ENCODE results near the gene GPN2. TPM values are rescaled to one million over a fixed set of nuclear protein-coding genes. Genes with fewer than 3 reads are reported as not detected.
"Not testable (repeated sequence)": the region's sequence is repeated elsewhere in the genome, so short reads cannot be mapped to it uniquely, and the experiment has no call there.

The GPN2 gene
- polyA plus RNA-seq, 1 donor (not counting 4 experiments of a cell fraction or from before 2014, with no cell fraction given) = 31.9 TPM

DNA sequence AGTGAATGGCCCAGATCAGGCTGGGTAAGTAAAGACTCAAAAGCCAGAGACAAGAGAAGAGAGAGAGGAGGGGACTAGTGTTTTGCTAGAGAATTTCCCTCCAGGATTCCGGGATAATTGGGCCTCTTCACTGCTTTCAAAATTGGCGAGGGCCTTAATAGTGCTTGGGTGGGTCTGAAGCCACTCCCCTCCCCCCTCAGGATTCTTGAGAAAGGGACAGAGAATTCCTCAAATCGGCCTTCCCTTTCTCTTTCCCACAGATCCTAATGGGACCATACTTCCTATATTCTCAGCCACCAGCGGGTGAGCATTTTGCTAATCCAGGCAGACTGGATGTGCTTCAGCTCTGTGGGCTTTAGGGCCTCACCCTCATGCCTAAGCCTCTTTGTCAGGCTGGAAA is 15.2 kb downstream of the GPN2 start:
- H3K27ac ChIP-seq (ENCODE audit: control insufficient read depth, insufficient read depth, low read length) = peak overlapping the region; percentile 27
- H3K4me2 ChIP-seq (ENCODE audit: control insufficient read depth, extremely low read depth, insufficient read depth, low read depth, low read length) = no peak overlapping the region

GRCh38 chr1:26873097-26873496 is 17.0 kb downstream of the GPN2 start:
- H4K20me1 ChIP-seq (ENCODE audit: control insufficient read depth, extremely low read depth, insufficient read depth, low read length); H3K79me2 ChIP-seq (ENCODE audit: control insufficient read depth, insufficient read depth, low read length); H3K9me1 ChIP-seq (ENCODE audit: control insufficient read depth, extremely low read depth, insufficient read depth, low read length); H3K4me3 ChIP-seq (ENCODE audit: control insufficient read depth in 2 of 3, extremely low read depth in 1 of 3, insufficient read depth in 2 of 3, low read depth in 1 of 3, low read length in 3 of 3); H3K9ac ChIP-seq (ENCODE audit: control insufficient read depth, extremely low read depth, insufficient read depth, low read length); dilution Hi-C loops (cut with MboI; ENCODE audit: extremely low pct_ligation_motif_present, low sequenced_read_pairs); H3K4me2 ChIP-seq (ENCODE audit: control insufficient read depth, extremely low read depth, insufficient read depth, low read depth, low read length); H3K36me3 ChIP-seq (ENCODE audit: control insufficient read depth in 2 of 2, extremely low read depth in 1 of 2, insufficient read depth in 2 of 2, low read length in 2 of 2); FAIRE-seq; DNase-seq (ENCODE audit: low read depth, low spot score); H3K27me3 ChIP-seq (ENCODE audit: control insufficient read depth, extremely low read depth, insufficient read depth, low read length); H3K9me3 ChIP-seq (ENCODE audit: control insufficient read depth, low read depth, low read length); H2AFZ ChIP-seq (ENCODE audit: control insufficient read depth, low read length): not testable (repeated sequence)
- H3K27ac ChIP-seq (ENCODE audit: control insufficient read depth, insufficient read depth, low read length) = peak overlapping the region; percentile 20
- peaks cover 30% of the 10 kb centered on the region for H3K4me1 ChIP-seq (ENCODE audit: control insufficient read depth, extremely low read depth, insufficient read depth, low read length)

More for the DNA sequence above, 15.2 kb downstream of the GPN2 start:
- FAIRE-seq (no peak), DNase-seq (ENCODE audit: low read depth, low spot score) (no peak)
- no peak overlapping the region for H2AFZ ChIP-seq (ENCODE audit: control insufficient read depth, low read length)
- H3K4me1 ChIP-seq (ENCODE audit: control insufficient read depth, extremely low read depth, insufficient read depth, low read length) = peaks cover 34% of the 10 kb centered on the region
- H3K36me3 ChIP-seq (ENCODE audit: control insufficient read depth in 2 of 2, extremely low read depth in 1 of 2, insufficient read depth in 2 of 2, low read length in 2 of 2) = peaks cover 8 to 24% of the 10 kb centered on the region in 2 experiments
- dilution Hi-C loops (cut with MboI; ENCODE audit: extremely low pct_ligation_motif_present, low sequenced_read_pairs) = no loop called here
- no peaks in the 10 kb centered on the region for H3K9me3 ChIP-seq (ENCODE audit: control insufficient read depth, low read depth, low read length)
- no peaks in the 10 kb centered on the region for H3K79me2 ChIP-seq (ENCODE audit: control insufficient read depth, insufficient read depth, low read length)
- H3K4me3 ChIP-seq (ENCODE audit: control insufficient read depth in 2 of 3, extremely low read depth in 1 of 3, insufficient read depth in 2 of 3, low read depth in 1 of 3, low read length in 3 of 3) = no peak overlapping the region
- H3K27me3 ChIP-seq (ENCODE audit: control insufficient read depth, extremely low read depth, insufficient read depth, low read length) = no peaks in the 10 kb centered on the region
- H3K9me1 ChIP-seq (ENCODE audit: control insufficient read depth, extremely low read depth, insufficient read depth, low read length) = no peaks in the 10 kb centered on the region
- no peak for TF ChIP-seq EZH2 (IDR thresholded peaks at IDR 0.05; ENCODE audit: low read length)
- no peak for TF ChIP-seq CTCF (optimal IDR thresholded peaks at IDR 0.05 in 1 of 3, IDR thresholded peaks at IDR 0.05 in 1 of 3, conservative IDR thresholded peaks at IDR 0.05 in 1 of 3; ENCODE audit: extremely low read depth in 1 of 3, insufficient read depth in 2 of 3, low read length in 3 of 3)
- H4K20me1 ChIP-seq (ENCODE audit: control insufficient read depth, extremely low read depth, insufficient read depth, low read length) = no peaks in the 10 kb centered on the region
- H3K9ac ChIP-seq (ENCODE audit: control insufficient read depth, extremely low read depth, insufficient read depth, low read length) = no peak overlapping the region

All from keratinocyte (primary cell).